Middle frontal gyrus (tissue), 1 donor: ENCODE data around the gene PRICKLE1.

Experiments
- DNase-seq: peaks from one replicate; pipeline ENCODE4 v3.0.0-alpha.2; 2015; ENCODE audit warnings: low spot score; ENCODE audit errors: extremely low spot score

PRICKLE1 gene

GRCh38 chr12:42459336-42459847 lies 130.2 kb downstream of the PRICKLE1 start:
- DNase-seq = no peak

- DNase-seq = no peak
Measured at GRCh38 chr12:42458575-42458974, 131.0 kb downstream of the PRICKLE1 start.

GRCh38 chr12:42450248-42450647 lies 139.3 kb downstream of the PRICKLE1 start:
- DNase-seq = no peak

GRCh38 chr12:42448841-42449240 lies 140.7 kb downstream of the PRICKLE1 start:
- no peak for DNase-seq

GRCh38 chr12:42447371-42447786 lies 142.2 kb downstream of the PRICKLE1 start:
- DNase-seq = no peak

GRCh38 chr12:42446761-42447160 lies 142.8 kb downstream of the PRICKLE1 start:
- DNase-seq = no peak

GRCh38 chr12:42445891-42446290 lies 143.7 kb downstream of the PRICKLE1 start:
- DNase-seq = no peak

GRCh38 chr12:42444192-42444943 lies 145.2 kb downstream of the PRICKLE1 start:
- DNase-seq = no peak

- no peak for DNase-seq
Measured at GRCh38 chr12:42442888-42443287, 146.7 kb downstream of the PRICKLE1 start.

- no peak for DNase-seq
Measured at GRCh38 chr12:42442311-42442759, 147.2 kb downstream of the PRICKLE1 start.

GRCh38 chr12:42440608-42441007 lies 148.9 kb downstream of the PRICKLE1 start:
- DNase-seq = no peak

GRCh38 chr12:42432517-42433140 lies 156.9 kb downstream of the PRICKLE1 start:
- no peak for DNase-seq

- no peak for DNase-seq
Measured at GRCh38 chr12:42428850-42429249, 160.7 kb downstream of the PRICKLE1 start.

- DNase-seq = no peak
Measured at GRCh38 chr12:42426746-42427145, 162.8 kb downstream of the PRICKLE1 start.

GRCh38 chr12:42422785-42423184 lies 166.8 kb downstream of the PRICKLE1 start:
- DNase-seq = no peak

GRCh38 chr12:42421844-42422779 lies 167.4 kb downstream of the PRICKLE1 start:
- DNase-seq = no peak

- no peak for DNase-seq
Measured at GRCh38 chr12:42420395-42420794, 169.2 kb downstream of the PRICKLE1 start.

GRCh38 chr12:42410340-42410739 lies 179.2 kb downstream of the PRICKLE1 start:
- no peak for DNase-seq

GRCh38 chr12:42409471-42409870 lies 180.1 kb downstream of the PRICKLE1 start:
- no peak for DNase-seq

GRCh38 chr12:42407306-42407705 lies 182.2 kb downstream of the PRICKLE1 start:
- DNase-seq = no peak
